ENCODE results near the gene LMO1. TPM values are rescaled to one million over a fixed set of nuclear protein-coding genes. Genes with fewer than 3 reads are reported as not detected.

LMO1 gene
- total and polyA plus RNA-seq, 3 donors from 2014 or later, result 1.3 to 1.5 TPM; not detected in 1

- no peak overlapping the region for H3K4me3 ChIP-seq
- intact Hi-C loops (cut with DNase I; ENCODE audit: low total_unique reads), result no loop called here
- no peaks in the 10 kb centered on the region for H3K27me3 ChIP-seq
- no peak overlapping the region for H3K27ac ChIP-seq
- TF ChIP-seq POLR2A (IDR thresholded peaks at IDR 0.05), result no peak
- no peak for TF ChIP-seq CTCF (IDR thresholded peaks at IDR 0.05)
- H3K36me3 ChIP-seq (ENCODE audit: low read depth, missing control alignments), result no peaks in the 10 kb centered on the region
- DNase-seq, result no peak
- H3K9me3 ChIP-seq, result no peaks in the 10 kb centered on the region
- WGBS, 2 donors, result 94 to 98% methylated on average over 2 to 4 of the region's 4 CpGs
- H3K4me1 ChIP-seq, result no peaks in the 10 kb centered on the region
Measured at GRCh38 chr11:8257003-8257664, 6.5 kb downstream of the LMO1 start.

GRCh38 chr11:8256271-8257002 lies 7.2 kb downstream of the LMO1 start:
- no peak for TF ChIP-seq CTCF (IDR thresholded peaks at IDR 0.05)
- no peak for TF ChIP-seq POLR2A (IDR thresholded peaks at IDR 0.05)
- DNase-seq, result no peak
- no peak overlapping the region for H3K27ac ChIP-seq

GRCh38 chr11:8253566-8253965 lies 10.1 kb downstream of the LMO1 start:
- H3K4me3 ChIP-seq, result no peak overlapping the region
- no peaks in the 10 kb centered on the region for H3K9me3 ChIP-seq
- no peak for DNase-seq
- H3K27me3 ChIP-seq, result no peaks in the 10 kb centered on the region
- no peaks in the 10 kb centered on the region for H3K4me1 ChIP-seq
- no peak for TF ChIP-seq CTCF (IDR thresholded peaks at IDR 0.05)
- TF ChIP-seq POLR2A (IDR thresholded peaks at IDR 0.05), result no peak
- H3K36me3 ChIP-seq (ENCODE audit: low read depth, missing control alignments), result no peaks in the 10 kb centered on the region
- H3K27ac ChIP-seq, result no peak overlapping the region
- intact Hi-C loops (cut with DNase I; ENCODE audit: low total_unique reads), result no loop called here
- WGBS, 2 donors, result 85 to 86% methylated on average over 12 of the region's 12 CpGs

More at GRCh38 chr11:8256271-8257002, 7.2 kb downstream of the LMO1 start:
- Histone ChIP-seq H3K27me3 (no peaks in the 10 kb centered on the region), H3K36me3 (ENCODE audit: low read depth, missing control alignments) (no peaks in the 10 kb centered on the region), H3K4me3 (no peak overlapping the region), H3K9me3 (no peaks in the 10 kb centered on the region), H3K4me1 (no peaks in the 10 kb centered on the region)
- WGBS, 2 donors, result 79 to 81% methylated on average over 5 of the region's 5 CpGs
- intact Hi-C loops (cut with DNase I; ENCODE audit: low total_unique reads), result no loop called here

GRCh38 chr11:8252946-8253345 lies 10.7 kb downstream of the LMO1 start:
- H3K4me1 ChIP-seq, result no peaks in the 10 kb centered on the region
- no peaks in the 10 kb centered on the region for H3K9me3 ChIP-seq
- H3K27me3 ChIP-seq, result no peaks in the 10 kb centered on the region
- H3K36me3 ChIP-seq (ENCODE audit: low read depth, missing control alignments), result no peaks in the 10 kb centered on the region
- H3K27ac ChIP-seq, result no peak overlapping the region
- intact Hi-C loops (cut with DNase I; ENCODE audit: low total_unique reads), result no loop called here
- no peak for TF ChIP-seq POLR2A (IDR thresholded peaks at IDR 0.05)
- no peak for TF ChIP-seq CTCF (IDR thresholded peaks at IDR 0.05)
- WGBS, 2 donors, result 88 to 91% methylated on average over 5 of the region's 5 CpGs
- H3K4me3 ChIP-seq, result no peak overlapping the region
- no peak for DNase-seq

All from testis (tissue), 3 donors.